OCI-LY1 (cell line): Measurements from ENCODE around the gene SUN2.

Source experiments
- H2AFZ ChIP-seq: fragments of 200-600 bp; sonication (generic), shearing (Covaris generic); 2 replicates; pipeline ENCODE4 v1.6.0; 2014; ENCODE audit warnings: antibody characterized with exemption, mild to moderate bottlenecking, low read length
- H3F3A ChIP-seq: fragments of 200-600 bp; sonication (generic), shearing (Covaris generic); 2 replicates; pipeline ENCODE4 v1.6.0; 2014; ENCODE audit warnings: mild to moderate bottlenecking, antibody characterized with exemption, low read length, moderate library complexity; ENCODE audit not compliant: insufficient read depth
- H3K27ac ChIP-seq: fragments of 200-600 bp; sonication (generic); 2 replicates; pipeline ENCODE4 v1.5.1; 2014; ENCODE audit warnings: low read length, mixed run types, mild to moderate bottlenecking, low read depth; ENCODE audit not compliant: poor library complexity, severe bottlenecking
- H3K27me3 ChIP-seq: fragments of 200-600 bp; sonication (generic); 2 replicates; pipeline ENCODE4 v1.6.0; 2014; ENCODE audit warnings: antibody characterized with exemption, mild to moderate bottlenecking, low read length, moderate library complexity; ENCODE audit not compliant: insufficient read depth
- H3K36me3 ChIP-seq: fragments of 200-600 bp; sonication (generic); 2 replicates; pipeline ENCODE4 v1.6.1; 2014; ENCODE audit warnings: mild to moderate bottlenecking, antibody characterized with exemption, low read length, moderate library complexity, mixed read lengths; ENCODE audit not compliant: insufficient read depth
- H3K4me1 ChIP-seq: fragments of 200-600 bp; sonication (generic); 2 replicates; pipeline ENCODE4 v1.5.1; 2014; ENCODE audit warnings: mild to moderate bottlenecking, low read length, moderate library complexity; ENCODE audit not compliant: insufficient read depth, severe bottlenecking
- H3K4me2 ChIP-seq: fragments of 200-600 bp; sonication (generic), shearing (Covaris generic); 2 replicates; pipeline ENCODE4 v1.6.1; 2014; ENCODE audit warnings: low read length
- H3K4me3 ChIP-seq: fragments of 200-600 bp; sonication (generic); 2 replicates; pipeline ENCODE4 v1.5.1; 2014; ENCODE audit warnings: low read length, low read depth, mild to moderate bottlenecking, mixed read lengths; ENCODE audit not compliant: poor library complexity, severe bottlenecking
- H3K79me2 ChIP-seq: fragments of 200-600 bp; shearing (Covaris generic); 2 replicates; pipeline ENCODE4 v1.6.1; 2016; ENCODE audit warnings: mixed run types, low read length, mixed read lengths; ENCODE audit not compliant: insufficient read depth
- H3K9ac ChIP-seq: fragments of 200-600 bp; sonication (generic), shearing (Covaris generic); 2 replicates; pipeline ENCODE4 v1.6.1; 2014; ENCODE audit warnings: mild to moderate bottlenecking, low read length, mixed read lengths
- H3K9me2 ChIP-seq: fragments of 200-600 bp; sonication (generic), shearing (Covaris generic); 2 replicates; pipeline ENCODE4 v1.6.1; 2014; ENCODE audit warnings: low read depth, mild to moderate bottlenecking, low read length, mixed read lengths
- H3K9me3 ChIP-seq: fragments of 200-600 bp; shearing (Covaris generic); 2 replicates; pipeline ENCODE4 v1.6.1; 2014; ENCODE audit warnings: low read length, mixed read lengths
- H4K20me1 ChIP-seq: fragments of 200-600 bp; sonication (generic), shearing (Covaris generic); 2 replicates; pipeline ENCODE4 v1.6.0; 2016; ENCODE audit warnings: mild to moderate bottlenecking, low read length; ENCODE audit not compliant: insufficient read depth
- EZH2 ChIP-seq: fragments of 200-600 bp; sonication (generic), shearing (Covaris generic); IDR thresholded peaks from 2 replicates; pipeline ENCODE4 v1.8.0; 2017; ENCODE audit warnings: borderline replicate concordance, mixed run types, mild to moderate bottlenecking, antibody characterized with exemption, low read length, moderate library complexity, mixed read lengths
- TF ChIP-seq, protein P1 (sequence below): fragments of 200-600 bp; sonication (generic), shearing (Covaris generic); IDR thresholded peaks from 2 replicates; pipeline ENCODE4 v1.5.1; 2017; ENCODE audit warnings: mild to moderate bottlenecking, antibody characterized with exemption, low read length, moderate library complexity, mixed read lengths

Gene SUN2

DNA sequence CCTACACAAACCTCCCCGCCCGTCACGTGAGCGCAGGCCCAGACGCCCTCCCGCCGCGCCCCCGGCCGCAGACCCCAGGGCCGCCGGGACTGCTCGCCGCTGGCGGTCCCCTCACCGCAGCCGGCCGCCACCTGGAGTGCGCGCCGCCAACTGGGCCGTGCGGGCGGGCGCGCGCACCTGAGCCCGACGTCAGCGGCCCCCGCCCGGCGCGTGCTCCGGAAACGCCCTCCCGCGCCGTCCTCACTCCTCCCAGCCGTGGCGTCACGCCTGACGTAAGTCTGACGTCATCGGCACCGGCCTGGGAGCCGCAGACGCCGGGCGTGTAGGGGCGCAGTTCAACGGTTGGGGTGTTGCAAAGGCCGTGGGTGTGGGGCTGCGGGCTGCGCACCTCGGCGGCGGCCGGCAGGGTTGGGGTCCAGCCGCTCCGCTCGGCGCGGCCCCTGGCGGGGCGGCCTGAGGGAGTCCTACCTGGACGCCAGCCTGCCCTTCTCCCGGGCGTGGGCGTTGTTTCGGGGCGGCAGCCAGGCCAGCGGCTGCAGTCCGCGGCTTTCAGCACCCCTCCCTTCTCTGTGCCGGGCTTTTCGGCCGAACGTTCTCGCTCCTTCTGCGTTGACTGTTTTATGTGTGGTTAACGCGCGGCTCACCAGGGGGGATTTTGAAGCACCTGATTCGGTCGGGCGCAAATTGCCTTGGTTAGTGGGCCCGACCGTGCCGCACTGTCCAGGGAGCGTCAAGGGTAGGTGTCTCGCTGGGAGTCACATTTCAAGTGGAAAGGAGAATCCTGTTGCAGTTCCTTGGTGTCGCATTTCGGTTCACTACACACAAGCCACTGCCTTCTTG is 54.8 kb downstream of the SUN2 start, which contains the start of gene JOSD1:
TSS of gene JOSD1 (minus strand) at position 155 of the 840 bp plus-strand sequence. CDS start 956 bp downstream, outside the sequence.
- no peaks in the 10 kb centered on the region for H4K20me1 ChIP-seq
- H3K9me2 ChIP-seq, result no peaks in the 10 kb centered on the region
- peak within 1 kb of the TSS; percentile 94 for H3K9ac ChIP-seq
- peaks cover 5% of the 10 kb centered on the region; the same call in 1 of the 2 replicates for H3K36me3 ChIP-seq
- no peak for TF ChIP-seq EZH2
- TF ChIP-seq, protein P1, sequence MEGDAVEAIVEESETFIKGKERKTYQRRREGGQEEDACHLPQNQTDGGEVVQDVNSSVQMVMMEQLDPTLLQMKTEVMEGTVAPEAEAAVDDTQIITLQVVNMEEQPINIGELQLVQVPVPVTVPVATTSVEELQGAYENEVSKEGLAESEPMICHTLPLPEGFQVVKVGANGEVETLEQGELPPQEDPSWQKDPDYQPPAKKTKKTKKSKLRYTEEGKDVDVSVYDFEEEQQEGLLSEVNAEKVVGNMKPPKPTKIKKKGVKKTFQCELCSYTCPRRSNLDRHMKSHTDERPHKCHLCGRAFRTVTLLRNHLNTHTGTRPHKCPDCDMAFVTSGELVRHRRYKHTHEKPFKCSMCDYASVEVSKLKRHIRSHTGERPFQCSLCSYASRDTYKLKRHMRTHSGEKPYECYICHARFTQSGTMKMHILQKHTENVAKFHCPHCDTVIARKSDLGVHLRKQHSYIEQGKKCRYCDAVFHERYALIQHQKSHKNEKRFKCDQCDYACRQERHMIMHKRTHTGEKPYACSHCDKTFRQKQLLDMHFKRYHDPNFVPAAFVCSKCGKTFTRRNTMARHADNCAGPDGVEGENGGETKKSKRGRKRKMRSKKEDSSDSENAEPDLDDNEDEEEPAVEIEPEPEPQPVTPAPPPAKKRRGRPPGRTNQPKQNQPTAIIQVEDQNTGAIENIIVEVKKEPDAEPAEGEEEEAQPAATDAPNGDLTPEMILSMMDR, result no peak
- H3K4me3 ChIP-seq, result peak within 1 kb of the TSS; percentile 70
- no peaks in the 10 kb centered on the region for H3K27me3 ChIP-seq
- H2AFZ ChIP-seq, result no peak within 1 kb of the TSS
- peaks cover 64% of the 10 kb centered on the region for H3K4me1 ChIP-seq
- peak within 1 kb of the TSS; percentile 66 for H3K27ac ChIP-seq
- H3F3A ChIP-seq, result 0 out of 2 replicates have a peak, but pooled peaks cover 3% of the 10 kb centered on the region
- peak within 1 kb of the TSS; percentile 94 for H3K4me2 ChIP-seq
- no peaks in the 10 kb centered on the region for H3K9me3 ChIP-seq
- H3K79me2 ChIP-seq, result 0 out of 2 replicates have a peak, but pooled peaks cover 4% of the 10 kb centered on the region

DNA sequence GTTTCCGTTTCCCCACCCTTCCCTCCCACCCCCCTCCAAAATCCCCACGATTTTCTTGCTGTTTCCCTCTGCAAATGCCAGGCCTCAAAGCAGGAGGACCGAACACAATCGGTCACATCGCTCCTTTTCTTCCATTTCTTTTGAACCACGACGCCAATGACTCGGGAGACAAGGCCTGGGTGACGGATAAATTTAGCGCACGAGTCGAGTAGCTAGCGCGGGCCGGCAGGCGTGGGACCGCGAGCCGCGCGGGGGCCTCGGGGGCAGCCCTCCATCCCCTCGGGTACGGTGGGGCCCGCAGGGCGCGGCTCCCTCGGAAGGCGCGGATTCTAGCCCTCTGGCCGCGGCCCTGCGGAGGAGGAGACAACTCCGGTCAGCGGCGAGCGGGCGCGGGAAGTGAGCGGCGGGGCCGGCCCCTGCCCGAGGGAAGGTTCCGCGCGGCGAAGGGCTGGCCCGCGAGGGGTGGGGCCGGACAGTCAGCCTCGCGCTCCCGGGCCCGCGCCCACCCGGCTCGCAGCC is 55.5 kb downstream of the SUN2 start:
- H3F3A ChIP-seq, result 0 out of 2 replicates have a peak, but pooled peaks cover 3% of the 10 kb centered on the region
- peak overlapping the region; percentile 94 for H3K9ac ChIP-seq
- H3K4me3 ChIP-seq, result peak overlapping the region; percentile 70
- H3K9me3 ChIP-seq, result no peaks in the 10 kb centered on the region
- H3K27ac ChIP-seq, result peak overlapping the region; percentile 60
- H3K36me3 ChIP-seq, result peaks cover 5% of the 10 kb centered on the region; the same call in 1 of the 2 replicates
- no peaks in the 10 kb centered on the region for H3K9me2 ChIP-seq
- H3K4me2 ChIP-seq, result peak overlapping the region; percentile 94
- H3K27me3 ChIP-seq, result no peaks in the 10 kb centered on the region
- 0 out of 2 replicates have a peak, but pooled peaks cover 4% of the 10 kb centered on the region for H3K79me2 ChIP-seq
- H2AFZ ChIP-seq, result no peak overlapping the region
- peaks cover 64% of the 10 kb centered on the region for H3K4me1 ChIP-seq
- no peaks in the 10 kb centered on the region for H4K20me1 ChIP-seq
- TF ChIP-seq, protein P1, result no peak

DNA sequence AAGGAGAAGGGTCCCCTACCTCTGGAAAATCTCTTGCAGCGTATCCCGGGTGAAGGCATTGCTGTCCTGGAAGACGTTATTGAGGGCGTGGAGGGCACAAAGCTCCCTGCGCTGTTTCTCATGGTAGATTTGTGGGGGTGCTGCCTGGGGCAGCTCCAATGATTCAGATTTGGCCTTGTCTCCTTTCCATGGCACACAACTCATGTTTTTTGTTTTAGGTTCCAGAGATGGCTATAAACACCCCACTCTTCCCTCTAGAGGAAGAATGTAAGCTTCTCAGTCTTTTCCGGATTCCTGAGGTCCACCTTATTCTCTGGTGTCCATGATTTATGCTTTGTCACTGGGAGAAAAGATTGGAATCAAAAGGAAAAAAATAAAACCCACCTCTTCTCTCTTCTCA is 56.0 kb downstream of the SUN2 start:
- no peak overlapping the region for H2AFZ ChIP-seq
- peak overlapping the region; percentile 94 for H3K9ac ChIP-seq

More for the DNA sequence above, 56.0 kb downstream of the SUN2 start:
- H3K4me1 ChIP-seq, result peaks cover 60% of the 10 kb centered on the region
- H3K4me2 ChIP-seq, result peak overlapping the region; percentile 94
- H3F3A ChIP-seq, result 0 out of 2 replicates have a peak, but pooled peaks cover 3% of the 10 kb centered on the region
- H3K27me3 ChIP-seq, result no peaks in the 10 kb centered on the region
- peaks cover 5% of the 10 kb centered on the region; the same call in 1 of the 2 replicates for H3K36me3 ChIP-seq
- H3K27ac ChIP-seq, result peak overlapping the region; percentile 60
- H3K9me2 ChIP-seq, result no peaks in the 10 kb centered on the region
- TF ChIP-seq, protein P1, result no peak
- no peak for TF ChIP-seq EZH2
- H3K79me2 ChIP-seq, result 0 out of 2 replicates have a peak, but pooled peaks cover 4% of the 10 kb centered on the region
- peak overlapping the region; percentile 70 for H3K4me3 ChIP-seq
- H4K20me1 ChIP-seq, result no peaks in the 10 kb centered on the region
- no peaks in the 10 kb centered on the region for H3K9me3 ChIP-seq
